HFFc6 (cell line): ENCODE data around the gene EIF4A3. TPM values are rescaled to one million over a fixed set of nuclear protein-coding genes. Genes with fewer than 3 reads are reported as not detected.

ENCODE experiments used
- DNase-seq: peaks from one replicate; pipeline ENCODE4 v3.0.0-alpha.2; 2018
- H3K27ac Mint-ChIP-seq: 2 replicates; pipeline ENCODE4 v1.8.0; 2020; ENCODE audit warnings: mild to moderate bottlenecking, mixed read lengths
- H3K27me3 Mint-ChIP-seq: 2 replicates; pipeline ENCODE4 v1.8.0; 2021; ENCODE audit warnings: mild to moderate bottlenecking, moderate library complexity, mixed read lengths; ENCODE audit not compliant: insufficient read depth
- H3K36me3 Mint-ChIP-seq: 2 replicates; pipeline ENCODE4 v1.8.0; 2021; ENCODE audit warnings: low read depth, mixed read lengths
- H3K4me1 Mint-ChIP-seq: 2 replicates; pipeline ENCODE4 v1.8.0; 2020; ENCODE audit warnings: low read depth, mixed read lengths
- H3K4me3 Mint-ChIP-seq: 2 replicates; pipeline ENCODE4 v1.8.0; 2020; ENCODE audit warnings: mild to moderate bottlenecking, moderate library complexity, mixed read lengths
- H3K9me3 Mint-ChIP-seq: 2 replicates; pipeline ENCODE4 v1.8.0; 2020; ENCODE audit warnings: mild to moderate bottlenecking, mixed read lengths
- total RNA-seq, 6 experiments: library from RNA; stranded (reverse); fragmentation: NEBNext Ultra II Directional; extraction: Animal tissue kit (Norgen Biotek cat#: 25700); gene quantifications; 2 replicates in 1 of 6; 3 replicates in 5 of 6; pipeline ENCODE4 v1.2.3, GENCODE V29; 2021
- TF ChIP-seq, protein P1 (sequence below): fragments of 200-600 bp; sonication (generic); IDR thresholded peaks from 2 replicates; pipeline ENCODE4 v1.5.0; 2021; ENCODE audit warnings: antibody characterized with exemption, mild to moderate bottlenecking

Gene EIF4A3
- total RNA-seq, 6 experiments from 2014 or later, result 80.8 to 99.8 (median 88.4) TPM

DNA sequence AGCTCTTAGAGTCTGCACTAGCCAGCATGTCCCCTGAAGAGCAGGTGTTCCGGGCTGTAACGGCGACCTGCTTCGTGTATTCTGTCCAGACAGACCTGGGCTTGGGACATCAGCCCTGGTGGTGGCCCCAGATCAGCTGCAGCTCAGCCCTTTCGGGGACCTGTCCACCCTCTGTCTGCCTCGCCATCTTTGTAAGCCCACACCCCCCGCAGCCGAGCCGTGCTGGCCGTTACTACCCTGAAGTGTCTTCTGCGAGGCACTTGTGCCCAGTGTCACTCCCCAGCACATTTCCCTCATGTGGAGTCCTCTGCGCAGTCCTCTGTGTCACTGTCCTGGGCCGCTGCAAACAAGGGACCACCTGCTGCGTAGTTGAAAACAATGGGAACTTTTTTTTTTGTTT lies 33.3 kb upstream of the EIF4A3 start:
- no peak overlapping the region for H3K27ac Mint-ChIP-seq
- peaks cover 19% of the 10 kb centered on the region for H3K27me3 Mint-ChIP-seq
- H3K4me3 Mint-ChIP-seq, result no peak overlapping the region
- no peaks in the 10 kb centered on the region for H3K9me3 Mint-ChIP-seq
- TF ChIP-seq, protein P1, sequence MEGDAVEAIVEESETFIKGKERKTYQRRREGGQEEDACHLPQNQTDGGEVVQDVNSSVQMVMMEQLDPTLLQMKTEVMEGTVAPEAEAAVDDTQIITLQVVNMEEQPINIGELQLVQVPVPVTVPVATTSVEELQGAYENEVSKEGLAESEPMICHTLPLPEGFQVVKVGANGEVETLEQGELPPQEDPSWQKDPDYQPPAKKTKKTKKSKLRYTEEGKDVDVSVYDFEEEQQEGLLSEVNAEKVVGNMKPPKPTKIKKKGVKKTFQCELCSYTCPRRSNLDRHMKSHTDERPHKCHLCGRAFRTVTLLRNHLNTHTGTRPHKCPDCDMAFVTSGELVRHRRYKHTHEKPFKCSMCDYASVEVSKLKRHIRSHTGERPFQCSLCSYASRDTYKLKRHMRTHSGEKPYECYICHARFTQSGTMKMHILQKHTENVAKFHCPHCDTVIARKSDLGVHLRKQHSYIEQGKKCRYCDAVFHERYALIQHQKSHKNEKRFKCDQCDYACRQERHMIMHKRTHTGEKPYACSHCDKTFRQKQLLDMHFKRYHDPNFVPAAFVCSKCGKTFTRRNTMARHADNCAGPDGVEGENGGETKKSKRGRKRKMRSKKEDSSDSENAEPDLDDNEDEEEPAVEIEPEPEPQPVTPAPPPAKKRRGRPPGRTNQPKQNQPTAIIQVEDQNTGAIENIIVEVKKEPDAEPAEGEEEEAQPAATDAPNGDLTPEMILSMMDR, result no peak
- DNase-seq, result no peak
- H3K4me1 Mint-ChIP-seq, result peaks cover 4% of the 10 kb centered on the region
- no peaks in the 10 kb centered on the region for H3K36me3 Mint-ChIP-seq

DNA sequence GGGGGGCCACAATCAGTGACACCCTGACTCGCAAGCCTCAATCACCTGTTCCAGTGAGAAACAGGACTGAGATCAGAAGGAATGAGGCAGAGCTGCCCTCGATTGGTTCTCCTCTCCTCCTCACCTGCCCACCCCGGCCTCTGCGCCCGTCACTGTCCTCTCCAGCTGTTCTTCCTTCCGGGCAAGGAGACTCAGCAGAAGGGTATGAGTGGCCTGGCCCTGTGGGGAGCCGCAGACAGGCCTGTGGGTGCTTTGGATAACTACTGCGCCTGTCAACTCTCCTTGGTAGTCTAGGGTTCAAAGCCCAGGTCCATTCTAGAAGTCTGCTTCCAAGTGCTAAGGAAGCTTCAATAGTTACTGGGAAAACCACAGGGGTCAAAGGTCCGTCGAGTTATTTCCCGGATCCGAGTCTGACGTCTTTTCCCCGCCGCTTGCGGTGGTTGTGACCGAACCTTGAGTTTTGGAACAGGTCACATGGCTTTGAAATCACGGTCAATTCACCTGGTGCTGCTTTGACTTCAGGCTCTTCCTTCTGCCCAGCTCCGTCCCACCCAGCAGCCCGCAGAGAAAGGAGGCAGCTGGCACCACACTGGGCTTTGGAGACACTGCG lies 31.2 kb upstream of the EIF4A3 start:
- DNase-seq, result no peak
- Mint-ChIP-seq H3K27ac (no peak overlapping the region), H3K27me3 (peaks cover 23% of the 10 kb centered on the region), H3K9me3 (no peaks in the 10 kb centered on the region), H3K4me3 (no peak overlapping the region), H3K4me1 (peaks cover 6% of the 10 kb centered on the region), H3K36me3 (no peaks in the 10 kb centered on the region)
- TF ChIP-seq, protein P1, result no peak

- H3K36me3 Mint-ChIP-seq, result no peaks in the 10 kb centered on the region
- no peak overlapping the region for H3K4me3 Mint-ChIP-seq
- TF ChIP-seq, protein P1, result no peak
- H3K9me3 Mint-ChIP-seq, result no peaks in the 10 kb centered on the region
- DNase-seq, result no peak
- peaks cover 6% of the 10 kb centered on the region for H3K4me1 Mint-ChIP-seq
- peaks cover 23% of the 10 kb centered on the region for H3K27me3 Mint-ChIP-seq
- H3K27ac Mint-ChIP-seq, result no peak overlapping the region
These were observed 29.8 kb upstream of the EIF4A3 start for GRCh38 chr17:80176757-80177156.

GRCh38 chr17:80173916-80174315 lies 27.0 kb upstream of the EIF4A3 start:
- H3K4me1 Mint-ChIP-seq, result peaks cover 6% of the 10 kb centered on the region
- H3K9me3 Mint-ChIP-seq, result no peaks in the 10 kb centered on the region
- DNase-seq, result no peak
- no peak overlapping the region for H3K27ac Mint-ChIP-seq
- H3K36me3 Mint-ChIP-seq, result no peaks in the 10 kb centered on the region
- TF ChIP-seq, protein P1, result no peak
- no peak overlapping the region for H3K4me3 Mint-ChIP-seq
- peaks cover 22% of the 10 kb centered on the region for H3K27me3 Mint-ChIP-seq

GRCh38 chr17:80173126-80173525 lies 26.2 kb upstream of the EIF4A3 start:
- TF ChIP-seq, protein P1, result no peak
- Mint-ChIP-seq H3K4me3 (no peak overlapping the region), H3K4me1 (peaks cover 6% of the 10 kb centered on the region), H3K9me3 (no peaks in the 10 kb centered on the region), H3K27ac (no peak overlapping the region), H3K27me3 (peaks cover 19% of the 10 kb centered on the region), H3K36me3 (no peaks in the 10 kb centered on the region)
- no peak for DNase-seq
